Neuronal stem cell (in vitro differentiated cells): ENCODE results near the gene DPEP3.

Source experiments
- DNase-seq: peaks from one replicate; pipeline ENCODE4 v3.0.0-alpha.2; 2013; ENCODE audit warnings: low spot score
- H2AFZ ChIP-seq: one replicate; pipeline ENCODE4 v1.6.1; 2013; ENCODE audit warnings: mild to moderate bottlenecking, low read length, inconsistent platforms
- H2AK5ac ChIP-seq: 2 replicates; pipeline ENCODE4 v1.6.1; 2013; ENCODE audit warnings: low read depth, mild to moderate bottlenecking, inconsistent platforms, low read length, moderate library complexity, mixed read lengths
- H2BK120ac ChIP-seq: 2 replicates; pipeline ENCODE4 v1.6.1; 2013; ENCODE audit warnings: low read depth, mild to moderate bottlenecking, inconsistent platforms, low read length, moderate library complexity, mixed read lengths
- H2BK12ac ChIP-seq: one replicate; pipeline ENCODE4 v1.6.1; 2013; ENCODE audit warnings: low read length, inconsistent platforms
- H2BK15ac ChIP-seq: 2 replicates; pipeline ENCODE4 v1.6.1; 2013; ENCODE audit warnings: mild to moderate bottlenecking, low read length, inconsistent platforms, mixed read lengths
- H2BK5ac ChIP-seq: one replicate; pipeline ENCODE4 v1.6.1; 2013; ENCODE audit warnings: inconsistent platforms, mild to moderate bottlenecking, low read length, moderate library complexity
- H3K14ac ChIP-seq: one replicate; pipeline ENCODE4 v1.6.1; 2013; ENCODE audit warnings: low read length, inconsistent platforms
- H3K18ac ChIP-seq: 2 replicates; pipeline ENCODE4 v1.6.1; 2013; ENCODE audit warnings: low read length, inconsistent platforms
- H3K23ac ChIP-seq: 2 replicates; pipeline ENCODE4 v1.6.1; 2013; ENCODE audit warnings: low read depth, mild to moderate bottlenecking, mixed read lengths, low read length, inconsistent platforms; ENCODE audit not compliant: poor library complexity
- H3K27ac ChIP-seq: replicated peaks from 3 replicates; pipeline ENCODE4 v1.5.1; 2013; ENCODE audit warnings: low read length, inconsistent platforms
- H3K27me3 ChIP-seq, 3 experiments: 2 replicates each; pipeline ENCODE4 v1.6.1; 2013; ENCODE audit warnings: low read length in 3 of 3, mild to moderate bottlenecking in 2 of 3, inconsistent platforms in 1 of 3, low read depth in 1 of 3, mixed read lengths in 1 of 3, moderate library complexity in 1 of 3; ENCODE audit not compliant: control insufficient read depth in 3 of 3, insufficient read depth in 3 of 3
- H3K36me3 ChIP-seq, 2 donors: replicated peaks in 1 of 2; 2 replicates each; pipeline ENCODE4 v1.6.1; 2013; ENCODE audit warnings: low read length in 2 of 2; ENCODE audit not compliant: control insufficient read depth in 2 of 2, insufficient read depth in 2 of 2
- H3K4ac ChIP-seq: 2 replicates; pipeline ENCODE4 v1.6.1; 2013; ENCODE audit warnings: inconsistent platforms, mild to moderate bottlenecking, low read length, moderate library complexity
- H3K4me1 ChIP-seq, 2 donors: 1 replicate in 1 of 2; 2 replicates in 1 of 2; pipeline ENCODE4 v1.6.1; 2013; ENCODE audit warnings: low read length in 2 of 2, low read depth in 1 of 2; ENCODE audit not compliant: control insufficient read depth in 2 of 2, insufficient read depth in 1 of 2
- H3K4me2 ChIP-seq: one replicate; pipeline ENCODE4 v1.6.1; 2013; ENCODE audit warnings: mild to moderate bottlenecking, low read length, inconsistent platforms; ENCODE audit not compliant: insufficient read depth, poor library complexity, severe bottlenecking
- H3K4me3 ChIP-seq, 2 donors: 2 replicates each; pipeline ENCODE4 v1.5.1; 2013; ENCODE audit warnings: low read length in 2 of 2, mild to moderate bottlenecking in 2 of 2, inconsistent platforms in 1 of 2, moderate library complexity in 1 of 2
- H3K79me1 ChIP-seq: one replicate; pipeline ENCODE4 v1.6.1; 2013; ENCODE audit warnings: low read depth, mild to moderate bottlenecking, inconsistent platforms, low read length, moderate library complexity
- H3K9ac ChIP-seq: one replicate; pipeline ENCODE4 v1.6.1; 2013; ENCODE audit warnings: mild to moderate bottlenecking, low read depth, low read length, inconsistent platforms; ENCODE audit not compliant: poor library complexity
- H3K9me3 ChIP-seq, 2 donors: replicated peaks in 1 of 2; 2 replicates each; pipeline versions ENCODE3 to v1.6.1; 2013; ENCODE audit warnings: low read length in 2 of 2, mild to moderate bottlenecking in 2 of 2, inconsistent platforms in 1 of 2, low read depth in 1 of 2, mixed read lengths in 1 of 2, moderate library complexity in 1 of 2; ENCODE audit not compliant: control insufficient read depth in 2 of 2, insufficient read depth in 1 of 2
- H4K8ac ChIP-seq: one replicate; pipeline ENCODE4 v1.6.1; 2013; ENCODE audit warnings: low read depth, mild to moderate bottlenecking, inconsistent platforms, low read length, moderate library complexity
- H4K91ac ChIP-seq: one replicate; pipeline ENCODE4 v1.6.1; 2013; ENCODE audit warnings: low read length, low read depth, mild to moderate bottlenecking, inconsistent platforms; ENCODE audit not compliant: poor library complexity
- WGBS, 2 donors: extraction: QIAGEN DNeasy Blood & Tissue Kit; methylation state at CpG; one replicate each; pipeline ENCODE4 v1.1.7; 2013; ENCODE audit warnings: missing lambda C conversion rate in 2 of 2, mixed read lengths in 1 of 2; ENCODE audit not compliant: insufficient read length in 2 of 2, insufficient replicate concordance in 1 of 2; ENCODE audit errors: extremely low coverage in 2 of 2; 5-methylcytosine and 5-hydroxymethylcytosine counted together

DPEP3 gene

GRCh38 chr16:67982011-67982696, 1.9 kb upstream of the DPEP3 start:
- no peak overlapping the region for H4K8ac ChIP-seq
- no peak for DNase-seq
- H3K14ac ChIP-seq = no peak overlapping the region
- H2BK5ac ChIP-seq = no peak overlapping the region
- no CpG with 5 or more reads among the region's 49 CpGs for WGBS, 2 donors
- H3K23ac ChIP-seq = no peak overlapping the region
- H2BK120ac ChIP-seq = no peak overlapping the region
- peaks cover 0 to under 1% (median 0%) of the 10 kb centered on the region in 3 experiments for H3K27me3 ChIP-seq
- no peaks in the 10 kb centered on the region for H3K79me1 ChIP-seq
- H3K4me2 ChIP-seq = no peak overlapping the region
- H3K27ac ChIP-seq = no peak overlapping the region
- H2BK12ac ChIP-seq = no peak overlapping the region
- H2BK15ac ChIP-seq = no peak overlapping the region
- H3K9me3 ChIP-seq = peaks cover 0 to 4% of the 10 kb centered on the region in 2 donors
- H3K18ac ChIP-seq = no peak overlapping the region
- H3K9ac ChIP-seq = no peak overlapping the region
- H3K4me3 ChIP-seq = no peak overlapping the region
- H3K4ac ChIP-seq = no peak overlapping the region
- peaks cover 0 to 4% of the 10 kb centered on the region in 2 donors for H3K4me1 ChIP-seq
- H4K91ac ChIP-seq = no peak overlapping the region
- no peak overlapping the region for H2AFZ ChIP-seq
- H2AK5ac ChIP-seq = no peak overlapping the region
- no peaks in the 10 kb centered on the region for H3K36me3 ChIP-seq

GRCh38 chr16:67977469-67978227, 2.7 kb downstream of the DPEP3 start:
- no peak overlapping the region for H4K91ac ChIP-seq
- H3K36me3 ChIP-seq = no peaks in the 10 kb centered on the region
- H3K79me1 ChIP-seq = no peaks in the 10 kb centered on the region
- no peak overlapping the region for H2AFZ ChIP-seq
- H3K9ac ChIP-seq = no peak overlapping the region
- H3K23ac ChIP-seq = peak overlapping the region; percentile 10
- no peak for DNase-seq
- peak overlapping the region; percentile 39 for H3K18ac ChIP-seq
- no peak overlapping the region for H3K4me2 ChIP-seq
- no peak overlapping the region for H2BK120ac ChIP-seq
- H2BK15ac ChIP-seq = no peak overlapping the region
- H3K4me1 ChIP-seq = no peaks in the 10 kb centered on the region
- H3K4ac ChIP-seq = no peak overlapping the region
- no peak overlapping the region for H2BK12ac ChIP-seq
- no peak overlapping the region for H4K8ac ChIP-seq
- H3K14ac ChIP-seq = no peak overlapping the region
- H2BK5ac ChIP-seq = no peak overlapping the region
- H2AK5ac ChIP-seq = no peak overlapping the region
- no peak overlapping the region for H3K27ac ChIP-seq
- peaks cover 0 to 9% (median 0%) of the 10 kb centered on the region in 3 experiments for H3K27me3 ChIP-seq
- peaks cover 0 to 2% of the 10 kb centered on the region in 2 donors for H3K9me3 ChIP-seq
- no peak overlapping the region for H3K4me3 ChIP-seq
- no CpG with 5 or more reads among the region's 9 CpGs for WGBS, 2 donors

GRCh38 chr16:67977005-67977404, 3.3 kb downstream of the DPEP3 start:
- H3K18ac ChIP-seq = peak overlapping the region; percentile 59

GRCh38 chr16:67976205-67976604, 4.1 kb downstream of the DPEP3 start:
- no peak overlapping the region for H2BK5ac ChIP-seq
- no peak overlapping the region for H3K4ac ChIP-seq
- H2AK5ac ChIP-seq = no peak overlapping the region
- DNase-seq = no peak
- no peak overlapping the region for H4K91ac ChIP-seq
- H3K4me2 ChIP-seq = no peak overlapping the region
- no peak overlapping the region for H2BK120ac ChIP-seq
- H3K4me1 ChIP-seq = no peaks in the 10 kb centered on the region
- peaks cover 0 to 9% (median 0%) of the 10 kb centered on the region in 3 experiments for H3K27me3 ChIP-seq
- WGBS, 2 donors = no CpG with 5 or more reads among the region's 2 CpGs
- H3K9ac ChIP-seq = no peak overlapping the region
- H2BK15ac ChIP-seq = peak overlapping the region; percentile 15
- H2BK12ac ChIP-seq = no peak overlapping the region
- H3K36me3 ChIP-seq = no peaks in the 10 kb centered on the region
- H3K27ac ChIP-seq = no peak overlapping the region
- no peak overlapping the region for H3K4me3 ChIP-seq
- H3K14ac ChIP-seq = no peak overlapping the region
- peak overlapping the region; percentile 27 for H3K18ac ChIP-seq
- no peak overlapping the region for H2AFZ ChIP-seq
- H3K79me1 ChIP-seq = no peaks in the 10 kb centered on the region
- H4K8ac ChIP-seq = no peak overlapping the region
- no peak overlapping the region for H3K23ac ChIP-seq
- H3K9me3 ChIP-seq = peaks cover 0 to 2% of the 10 kb centered on the region in 2 donors

More at GRCh38 chr16:67977005-67977404, 3.3 kb downstream of the DPEP3 start:
- Histone ChIP-seq H4K8ac (no peak overlapping the region), H2AFZ (no peak overlapping the region), H2AK5ac (peak overlapping the region; percentile 1), H3K27ac (no peak overlapping the region), H3K4me2 (no peak overlapping the region), H2BK12ac (no peak overlapping the region), H3K23ac (peak overlapping the region; percentile 10), H3K27me3 (peaks cover 0 to 9% (median 0%) of the 10 kb centered on the region in 3 experiments), H3K14ac (no peak overlapping the region), H3K4ac (no peak overlapping the region), H3K9ac (no peak overlapping the region), H3K9me3 (peaks cover 0 to 2% of the 10 kb centered on the region in 2 donors), H3K4me3 (no peak overlapping the region), H3K36me3 (no peaks in the 10 kb centered on the region), H2BK15ac (peak overlapping the region; percentile 2), H3K4me1 (no peaks in the 10 kb centered on the region), H4K91ac (no peak overlapping the region), H2BK120ac (no peak overlapping the region), H3K79me1 (no peaks in the 10 kb centered on the region), H2BK5ac (no peak overlapping the region)
- no peak for DNase-seq
- WGBS, 2 donors = no CpG with 5 or more reads among the region's 5 CpGs
